Activated CD8-positive, alpha-beta T cell treated with anti-CD3 and anti-CD28 coated beads for 36 hours (primary cell): Measurements from ENCODE around the gene DAPL1. TPM values are rescaled to one million over a fixed set of nuclear protein-coding genes. Genes with fewer than 3 reads are reported as not detected.

Experiments used
- ATAC-seq: fragments of 200-7000 bp; cut with Tn5 transposase; one replicate; pipeline ENCODE4 v1.10.0; 2021; ENCODE audit warnings: mild to moderate bottlenecking, moderate library complexity
- CTCF ChIA-PET: fragments of 350-600 bp; sonication (Branson Sonifier 250); formaldehyde crosslinking; loops from one replicate; lab custom pipeline; 2021; ENCODE audit warnings: antibody characterized with exemption; lab: Charles Lee
- POLR2A ChIA-PET: fragments of 350-600 bp; sonication (Branson Sonifier 250); formaldehyde crosslinking; loops from one replicate; lab custom pipeline; 2021; ENCODE audit warnings: antibody characterized with exemption; lab: Charles Lee
- DNase-seq: peaks from one replicate; pipeline ENCODE4 v3.0.0-alpha.2; 2020
- H3K27ac Mint-ChIP-seq: one replicate; pipeline ENCODE4 v1.8.0; 2021; ENCODE audit warnings: mild to moderate bottlenecking, mixed read lengths
- H3K27me3 Mint-ChIP-seq: one replicate; pipeline ENCODE4 v1.8.0; 2021; ENCODE audit warnings: mixed read lengths
- H3K36me3 Mint-ChIP-seq: one replicate; pipeline ENCODE4 v1.8.0; 2021; ENCODE audit warnings: low read depth, mixed read lengths
- H3K4me1 Mint-ChIP-seq: one replicate; pipeline ENCODE4 v1.8.0; 2021; ENCODE audit warnings: low read depth, mixed read lengths
- H3K4me3 Mint-ChIP-seq: one replicate; pipeline ENCODE4 v1.8.0; 2021; ENCODE audit warnings: mild to moderate bottlenecking, moderate library complexity, mixed read lengths
- H3K9me3 Mint-ChIP-seq: one replicate; pipeline ENCODE4 v1.8.0; 2021; ENCODE audit warnings: mixed read lengths
- CTCF ChIP-seq: fragments of 200-600 bp; IDR thresholded peaks from one replicate; pipeline ENCODE4 v1.8.0; 2022; ENCODE audit warnings: antibody characterized with exemption, mild to moderate bottlenecking
- intact Hi-C: fragments of 100-400 bp; cut with micrococcal nuclease; formaldehyde crosslinking; loops from one replicate; pipeline ENCODE4 v1.10.0; 2022
- total RNA-seq, 2 experiments: library from RNA; stranded (reverse); gene quantifications; one replicate each; pipeline ENCODE4 v1.2.3, GENCODE V29; 2021

DAPL1 gene
- total RNA-seq, 2 experiments from 2014 or later, result not detected

- no peaks in the 10 kb centered on the region for H3K27me3 Mint-ChIP-seq
- ChIA-PET POLR2A (interaction anchor here (0.6 kb wide), 1 partner anchor 16 kb away, joined by 3 read pairs; no protein-coding TSS in a partner anchor), CTCF (interaction anchor here (1.2 to 1.5 kb wide), 4 partner anchors 9 to 25 kb away, joined by 3 to 9 read pairs (median 4); no protein-coding TSS in a partner anchor)
Observed at GRCh38 chr2:158762336-158762735, 32.8 kb upstream of the DAPL1 start.

GRCh38 chr2:158766524-158766923 is 28.6 kb upstream of the DAPL1 start:
- H3K4me3 Mint-ChIP-seq, result no peak overlapping the region
- no peak for TF ChIP-seq CTCF
- CTCF ChIA-PET, result interaction anchor here (1.9 to 3.3 kb wide), 2 partner anchors 12 to 742 kb away, joined by 6 to 8 read pairs; no protein-coding TSS in a partner anchor
- ATAC-seq (no peak), DNase-seq (no peak)
- H3K36me3 Mint-ChIP-seq, result no peaks in the 10 kb centered on the region
- POLR2A ChIA-PET, result no interaction called here
- intact Hi-C loops, result no loop called here
- H3K27me3 Mint-ChIP-seq, result no peaks in the 10 kb centered on the region
- H3K9me3 Mint-ChIP-seq, result no peaks in the 10 kb centered on the region
- H3K4me1 Mint-ChIP-seq, result no peaks in the 10 kb centered on the region
- no peak overlapping the region for H3K27ac Mint-ChIP-seq

More at GRCh38 chr2:158762336-158762735, 32.8 kb upstream of the DAPL1 start:
- TF ChIP-seq CTCF, result no peak
- Mint-ChIP-seq H3K4me3 (no peak overlapping the region), H3K27ac (no peak overlapping the region), H3K36me3 (no peaks in the 10 kb centered on the region), H3K4me1 (no peaks in the 10 kb centered on the region), H3K9me3 (no peaks in the 10 kb centered on the region)
- no peak for DNase-seq
- intact Hi-C loops, result no loop called here
- no peak for ATAC-seq

GRCh38 chr2:158772306-158773078 is 22.6 kb upstream of the DAPL1 start:
- Mint-ChIP-seq H3K9me3 (no peaks in the 10 kb centered on the region), H3K27me3 (no peaks in the 10 kb centered on the region), H3K27ac (no peak overlapping the region), H3K4me3 (no peak overlapping the region), H3K4me1 (no peaks in the 10 kb centered on the region), H3K36me3 (no peaks in the 10 kb centered on the region)
- DNase-seq (no peak), ATAC-seq (no peak)
- TF ChIP-seq CTCF, result no peak
- ChIA-PET CTCF (no interaction called here), POLR2A (no interaction called here)
- intact Hi-C loops, result no loop called here

- ChIA-PET CTCF (no interaction called here), POLR2A (no interaction called here)
- Mint-ChIP-seq H3K4me1 (no peaks in the 10 kb centered on the region), H3K9me3 (no peaks in the 10 kb centered on the region), H3K27me3 (no peaks in the 10 kb centered on the region), H3K4me3 (no peak overlapping the region), H3K27ac (no peak overlapping the region), H3K36me3 (no peaks in the 10 kb centered on the region)
- ATAC-seq (no peak), DNase-seq (no peak)
- no peak for TF ChIP-seq CTCF
- intact Hi-C loops, result no loop called here
Observed at GRCh38 chr2:158773121-158773520, 22.0 kb upstream of the DAPL1 start.

- Mint-ChIP-seq H3K4me3 (no peak overlapping the region), H3K27ac (no peak overlapping the region), H3K36me3 (no peaks in the 10 kb centered on the region), H3K4me1 (no peaks in the 10 kb centered on the region), H3K27me3 (no peaks in the 10 kb centered on the region), H3K9me3 (no peaks in the 10 kb centered on the region)
- ATAC-seq, result no peak
- intact Hi-C loops, result no loop called here
- TF ChIP-seq CTCF, result no peak
- DNase-seq, result no peak
- CTCF ChIA-PET, result no interaction called here
- POLR2A ChIA-PET, result no interaction called here
Observed at GRCh38 chr2:158774681-158775080, 20.4 kb upstream of the DAPL1 start.
